ENCODE data around the gene CD14.
"Not testable (repeated sequence)": the region's sequence is repeated elsewhere in the genome, so short reads cannot be mapped to it uniquely, and the experiment has no call there.

Gene CD14

DNA sequence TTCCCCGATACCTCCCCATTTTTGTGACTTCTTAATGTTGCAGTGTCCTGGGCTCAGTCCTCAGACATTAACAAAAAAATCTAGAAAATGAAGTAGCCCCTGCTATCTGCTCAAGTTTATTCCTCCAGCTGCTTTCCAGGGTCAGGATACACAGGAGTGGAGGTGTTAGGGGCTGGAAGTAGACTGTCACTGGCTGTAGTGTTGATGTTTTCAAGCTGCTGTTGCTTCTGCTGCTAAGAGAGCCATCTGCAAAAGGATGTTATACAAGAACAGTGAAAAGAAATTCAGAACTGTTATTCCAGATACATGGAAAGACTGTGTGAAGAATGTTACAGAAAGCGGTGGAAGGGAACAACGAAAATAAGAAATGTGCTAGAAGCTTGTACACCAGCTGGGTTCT, 10.7 kb downstream of the CD14 start:
- DNase-seq (ENCODE audit: low spot score), result no peak
- TF ChIP-seq, protein P1, sequence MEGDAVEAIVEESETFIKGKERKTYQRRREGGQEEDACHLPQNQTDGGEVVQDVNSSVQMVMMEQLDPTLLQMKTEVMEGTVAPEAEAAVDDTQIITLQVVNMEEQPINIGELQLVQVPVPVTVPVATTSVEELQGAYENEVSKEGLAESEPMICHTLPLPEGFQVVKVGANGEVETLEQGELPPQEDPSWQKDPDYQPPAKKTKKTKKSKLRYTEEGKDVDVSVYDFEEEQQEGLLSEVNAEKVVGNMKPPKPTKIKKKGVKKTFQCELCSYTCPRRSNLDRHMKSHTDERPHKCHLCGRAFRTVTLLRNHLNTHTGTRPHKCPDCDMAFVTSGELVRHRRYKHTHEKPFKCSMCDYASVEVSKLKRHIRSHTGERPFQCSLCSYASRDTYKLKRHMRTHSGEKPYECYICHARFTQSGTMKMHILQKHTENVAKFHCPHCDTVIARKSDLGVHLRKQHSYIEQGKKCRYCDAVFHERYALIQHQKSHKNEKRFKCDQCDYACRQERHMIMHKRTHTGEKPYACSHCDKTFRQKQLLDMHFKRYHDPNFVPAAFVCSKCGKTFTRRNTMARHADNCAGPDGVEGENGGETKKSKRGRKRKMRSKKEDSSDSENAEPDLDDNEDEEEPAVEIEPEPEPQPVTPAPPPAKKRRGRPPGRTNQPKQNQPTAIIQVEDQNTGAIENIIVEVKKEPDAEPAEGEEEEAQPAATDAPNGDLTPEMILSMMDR (IDR thresholded peaks at IDR 0.05; ENCODE audit: extremely low read depth, missing control alignments), result no peak

DNA sequence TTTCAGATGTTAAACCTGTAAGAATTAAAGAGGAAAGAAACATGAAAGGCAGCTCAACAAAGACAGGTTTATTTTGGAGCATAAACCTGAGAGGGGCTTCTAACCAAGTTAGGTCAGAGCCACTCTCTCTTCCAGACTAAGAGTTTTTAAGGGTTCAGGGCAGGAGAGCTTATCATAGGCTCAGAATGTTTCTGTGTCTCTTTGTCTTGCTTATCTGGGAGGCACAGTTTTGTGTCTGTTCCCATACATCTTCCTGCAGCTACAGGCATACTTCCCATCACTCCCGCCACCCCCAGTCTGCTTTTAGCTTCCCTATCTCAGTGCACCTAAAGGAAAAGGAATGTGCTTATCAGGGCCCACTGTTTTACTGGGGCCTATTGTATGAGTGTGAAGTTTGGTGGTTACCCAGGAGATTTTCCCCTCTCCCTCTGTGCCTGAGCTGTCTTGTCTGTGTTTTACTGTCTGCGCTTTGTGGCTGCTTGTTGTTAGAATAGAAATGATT, 21.9 kb downstream of the CD14 start:
- no peak for DNase-seq (ENCODE audit: low spot score)
- TF ChIP-seq, protein P1 (IDR thresholded peaks at IDR 0.05; ENCODE audit: extremely low read depth, missing control alignments), result no peak

- no peak for DNase-seq (ENCODE audit: low spot score)
- TF ChIP-seq, protein P1 (IDR thresholded peaks at IDR 0.05; ENCODE audit: extremely low read depth, missing control alignments), result no peak
Measured at GRCh38 chr5:140609126-140609525, 23.8 kb downstream of the CD14 start.

DNA sequence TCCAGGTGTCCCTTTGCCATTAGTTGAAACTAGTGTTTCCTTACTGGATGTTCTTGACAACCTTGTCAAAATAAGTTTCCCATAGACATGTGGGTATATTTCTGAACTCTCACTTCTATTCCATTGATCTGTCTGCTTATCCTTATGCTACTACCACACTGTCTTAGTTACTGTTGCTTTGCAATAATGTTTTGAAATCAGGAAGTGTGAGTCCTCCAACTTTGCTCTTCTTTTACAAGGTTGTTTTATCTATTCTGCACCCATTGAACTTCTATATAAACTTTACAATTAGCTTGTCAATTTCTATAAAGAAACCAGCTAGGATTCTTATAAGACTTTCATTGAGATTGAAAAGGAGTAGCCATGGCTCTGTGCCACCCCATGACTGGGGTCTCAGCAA, 24.3 kb downstream of the CD14 start:
- DNase-seq (ENCODE audit: low spot score), result no peak
- TF ChIP-seq, protein P1 (IDR thresholded peaks at IDR 0.05; ENCODE audit: extremely low read depth, missing control alignments), result no peak

DNA sequence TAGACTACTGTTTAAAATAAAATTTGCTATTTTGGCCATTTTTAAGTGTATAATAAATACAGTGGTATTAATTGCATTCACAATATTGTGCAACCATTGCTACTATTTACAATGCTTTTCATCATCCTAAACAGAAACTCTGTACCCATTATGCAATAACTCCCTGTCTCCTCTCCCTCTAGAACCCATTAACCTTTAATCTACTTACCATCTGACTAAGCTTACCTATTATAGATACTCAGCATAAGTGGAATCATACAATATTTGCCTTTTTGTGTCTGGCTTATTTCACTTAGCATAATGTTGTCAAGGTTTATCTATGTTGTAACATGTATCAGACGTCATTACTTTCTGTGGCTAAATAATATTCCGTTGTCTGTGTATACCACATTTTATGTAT, 25.9 kb downstream of the CD14 start:
- no peak for DNase-seq (ENCODE audit: low spot score)
- TF ChIP-seq, protein P1 (IDR thresholded peaks at IDR 0.05; ENCODE audit: extremely low read depth, missing control alignments), result no peak

DNA sequence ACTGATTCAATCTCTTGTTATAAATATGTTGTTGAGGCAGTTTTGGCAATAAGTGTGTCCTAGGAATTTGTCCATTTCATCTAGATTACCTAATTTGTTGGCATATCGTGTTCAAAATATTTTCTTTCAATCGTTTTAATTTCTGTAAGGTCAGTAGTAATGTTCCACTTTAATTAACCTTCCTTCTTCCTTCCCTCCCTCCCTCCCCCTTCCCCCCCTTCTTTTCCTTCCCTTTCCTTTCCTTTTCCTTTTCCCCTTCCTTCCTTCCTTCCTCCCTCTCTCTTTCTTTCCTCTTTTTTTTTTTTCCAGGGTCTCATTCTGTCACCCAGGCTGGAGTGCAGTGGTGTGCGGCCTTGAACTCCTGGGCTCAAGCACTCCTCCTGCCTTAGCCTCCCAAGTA, 27.1 kb downstream of the CD14 start:
- TF ChIP-seq, protein P1 (IDR thresholded peaks at IDR 0.05; ENCODE audit: extremely low read depth, missing control alignments), result no peak
- no peak for DNase-seq (ENCODE audit: low spot score)

DNA sequence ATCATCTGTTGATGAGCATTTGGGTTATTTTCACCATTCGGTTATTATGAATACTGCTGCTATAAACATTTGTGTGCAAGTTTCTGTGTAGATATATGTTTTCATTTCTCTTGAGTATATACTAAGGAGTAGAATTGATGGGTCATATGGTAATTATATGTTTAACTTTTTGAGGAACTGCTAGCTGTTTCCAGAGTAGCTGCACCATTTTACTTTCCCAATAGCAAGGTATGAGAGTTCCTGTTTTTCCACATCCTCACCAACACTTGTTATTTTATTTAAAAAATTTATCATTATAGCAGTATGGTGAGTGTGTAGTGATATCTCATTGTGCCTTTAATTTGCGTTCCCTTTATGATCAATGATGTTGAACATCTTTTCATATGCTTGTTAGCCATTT, 29.2 kb downstream of the CD14 start:
- TF ChIP-seq, protein P1 (IDR thresholded peaks at IDR 0.05; ENCODE audit: extremely low read depth, missing control alignments), result no peak
- DNase-seq (ENCODE audit: low spot score), result no peak

DNA sequence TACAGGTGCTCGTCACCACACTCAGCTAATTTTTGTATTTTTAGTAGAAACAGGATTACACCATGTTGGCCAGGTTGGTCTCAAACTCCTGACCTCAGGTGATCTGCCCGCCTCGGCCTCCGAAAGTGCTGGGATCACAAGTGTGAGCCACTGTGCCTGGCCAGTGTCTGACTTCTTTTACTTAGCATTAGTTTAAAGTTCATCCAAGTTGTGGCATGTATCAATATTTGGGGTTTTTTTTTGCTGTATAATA, 29.6 kb downstream of the CD14 start:
- DNase-seq (ENCODE audit: low spot score), result not testable (repeated sequence)
